ENCODE measurements around the gene TTC33.
A peak's percentile ranks its signal among the peaks of the same experiment; 100 is the strongest.

The TTC33 gene

GRCh38 chr5:40679148-40679912 is 76.4 kb downstream of the TTC33 start:
- H3K4me3 ChIP-seq (ENCODE audit: insufficient read length, low read depth) = peak overlapping the region; percentile 49
- peak overlapping the region; percentile 50 for H3K9ac ChIP-seq (ENCODE audit: insufficient read length, low read depth)
- no peaks in the 10 kb centered on the region for H3K9me3 ChIP-seq (ENCODE audit: insufficient read depth, low read length)
- H3K27me3 ChIP-seq (ENCODE audit: insufficient read depth, insufficient read length) = peaks cover 50% of the 10 kb centered on the region
- TF ChIP-seq YY1 (IDR thresholded peaks at IDR 0.05; ENCODE audit: insufficient read depth, insufficient read length) (no peak), SUZ12 (IDR thresholded peaks at IDR 0.05; ENCODE audit: extremely low read depth, insufficient read depth, insufficient read length) (no peak), ZNF274 (IDR thresholded peaks at IDR 0.05; ENCODE audit: low read depth, low read length) (no peak)
- no peaks in the 10 kb centered on the region for H3K36me3 ChIP-seq (ENCODE audit: insufficient read depth, insufficient read length, low read length)
- DNase-seq (ENCODE audit: low read depth, low spot score) = no peak
- no peaks in the 10 kb centered on the region for H3K4me1 ChIP-seq (ENCODE audit: insufficient read depth, insufficient read length)

GRCh38 chr5:40678460-40679147 is 77.2 kb downstream of the TTC33 start:
- Histone ChIP-seq H3K9me3 (ENCODE audit: insufficient read depth, low read length) (no peaks in the 10 kb centered on the region), H3K36me3 (ENCODE audit: insufficient read depth, insufficient read length, low read length) (no peaks in the 10 kb centered on the region), H3K27me3 (ENCODE audit: insufficient read depth, insufficient read length) (peaks cover 49% of the 10 kb centered on the region), H3K9ac (ENCODE audit: insufficient read length, low read depth) (peak overlapping the region; percentile 50), H3K4me1 (ENCODE audit: insufficient read depth, insufficient read length) (no peaks in the 10 kb centered on the region), H3K4me3 (ENCODE audit: insufficient read length, low read depth) (peak overlapping the region; percentile 49)
- DNase-seq (ENCODE audit: low read depth, low spot score) = no peak
- TF ChIP-seq SUZ12 (IDR thresholded peaks at IDR 0.05; ENCODE audit: extremely low read depth, insufficient read depth, insufficient read length) (no peak), YY1 (IDR thresholded peaks at IDR 0.05; ENCODE audit: insufficient read depth, insufficient read length) (no peak), ZNF274 (IDR thresholded peaks at IDR 0.05; ENCODE audit: low read depth, low read length) (no peak)

GRCh38 chr5:40678026-40678425 is 77.7 kb downstream of the TTC33 start:
- no peak for TF ChIP-seq YY1 (IDR thresholded peaks at IDR 0.05; ENCODE audit: insufficient read depth, insufficient read length)
- TF ChIP-seq ZNF274 (IDR thresholded peaks at IDR 0.05; ENCODE audit: low read depth, low read length) = no peak
- no peak for TF ChIP-seq SUZ12 (IDR thresholded peaks at IDR 0.05; ENCODE audit: extremely low read depth, insufficient read depth, insufficient read length)
- Histone ChIP-seq H3K4me3 (ENCODE audit: insufficient read length, low read depth) (no peak overlapping the region), H3K36me3 (ENCODE audit: insufficient read depth, insufficient read length, low read length) (no peaks in the 10 kb centered on the region), H3K27me3 (ENCODE audit: insufficient read depth, insufficient read length) (peaks cover 44% of the 10 kb centered on the region), H3K9ac (ENCODE audit: insufficient read length, low read depth) (no peak overlapping the region), H3K4me1 (ENCODE audit: insufficient read depth, insufficient read length) (no peaks in the 10 kb centered on the region), H3K9me3 (ENCODE audit: insufficient read depth, low read length) (no peaks in the 10 kb centered on the region)
- DNase-seq (ENCODE audit: low read depth, low spot score) = no peak

- no peaks in the 10 kb centered on the region for H3K36me3 ChIP-seq (ENCODE audit: insufficient read depth, insufficient read length, low read length)
- peaks cover 38% of the 10 kb centered on the region for H3K27me3 ChIP-seq (ENCODE audit: insufficient read depth, insufficient read length)
- H3K4me1 ChIP-seq (ENCODE audit: insufficient read depth, insufficient read length) = no peaks in the 10 kb centered on the region
- H3K9ac ChIP-seq (ENCODE audit: insufficient read length, low read depth) = no peak overlapping the region
- no peak overlapping the region for H3K4me3 ChIP-seq (ENCODE audit: insufficient read length, low read depth)
- no peak for DNase-seq (ENCODE audit: low read depth, low spot score)
- TF ChIP-seq SUZ12 (IDR thresholded peaks at IDR 0.05; ENCODE audit: extremely low read depth, insufficient read depth, insufficient read length) (no peak), YY1 (IDR thresholded peaks at IDR 0.05; ENCODE audit: insufficient read depth, insufficient read length) (no peak), ZNF274 (IDR thresholded peaks at IDR 0.05; ENCODE audit: low read depth, low read length) (no peak)
- no peaks in the 10 kb centered on the region for H3K9me3 ChIP-seq (ENCODE audit: insufficient read depth, low read length)
These were observed 78.3 kb downstream of the TTC33 start for GRCh38 chr5:40677456-40677855.

GRCh38 chr5:40676613-40677343 is 79.0 kb downstream of the TTC33 start:
- DNase-seq (ENCODE audit: low read depth, low spot score) = no peak

GRCh38 chr5:40675396-40676133 is 80.2 kb downstream of the TTC33 start:
- Histone ChIP-seq H3K36me3 (ENCODE audit: insufficient read depth, insufficient read length, low read length) (no peaks in the 10 kb centered on the region), H3K9me3 (ENCODE audit: insufficient read depth, low read length) (no peaks in the 10 kb centered on the region), H3K27me3 (ENCODE audit: insufficient read depth, insufficient read length) (peaks cover 19% of the 10 kb centered on the region), H3K4me3 (ENCODE audit: insufficient read length, low read depth) (no peak overlapping the region), H3K9ac (ENCODE audit: insufficient read length, low read depth) (no peak overlapping the region), H3K4me1 (ENCODE audit: insufficient read depth, insufficient read length) (no peaks in the 10 kb centered on the region)
- no peak for DNase-seq (ENCODE audit: low read depth, low spot score)
- TF ChIP-seq YY1 (IDR thresholded peaks at IDR 0.05; ENCODE audit: insufficient read depth, insufficient read length) (no peak), SUZ12 (IDR thresholded peaks at IDR 0.05; ENCODE audit: extremely low read depth, insufficient read depth, insufficient read length) (no peak), ZNF274 (IDR thresholded peaks at IDR 0.05; ENCODE audit: low read depth, low read length) (no peak)

More at GRCh38 chr5:40676613-40677343, 79.0 kb downstream of the TTC33 start:
- no peaks in the 10 kb centered on the region for H3K36me3 ChIP-seq (ENCODE audit: insufficient read depth, insufficient read length, low read length)
- H3K4me1 ChIP-seq (ENCODE audit: insufficient read depth, insufficient read length) = no peaks in the 10 kb centered on the region
- no peaks in the 10 kb centered on the region for H3K9me3 ChIP-seq (ENCODE audit: insufficient read depth, low read length)
- H3K4me3 ChIP-seq (ENCODE audit: insufficient read length, low read depth) = no peak overlapping the region
- no peak for TF ChIP-seq ZNF274 (IDR thresholded peaks at IDR 0.05; ENCODE audit: low read depth, low read length)
- peaks cover 31% of the 10 kb centered on the region for H3K27me3 ChIP-seq (ENCODE audit: insufficient read depth, insufficient read length)
- H3K9ac ChIP-seq (ENCODE audit: insufficient read length, low read depth) = no peak overlapping the region

Data from NT2/D1 (cell line).